Keratinocyte (primary cell): ENCODE results near the gene GGTLC2. TPM values are rescaled to one million over a fixed set of nuclear protein-coding genes. Genes with fewer than 3 reads are reported as not detected.

Experiments used
- DNase-seq: peaks from one replicate; pipeline ENCODE4 v3.0.0-alpha.2; 2011; ENCODE audit warnings: low read depth, missing footprints, low spot score
- FAIRE-seq: peaks from 2 replicates; lab custom pipeline; 2011; peaks lifted over from hg19 to GRCh38; lab: Jason Lieb, UNC
- H2AFZ ChIP-seq: 2 replicates; pipeline ENCODE4 v1.6.0; 2012; ENCODE audit warnings: low read length, control low read depth, inconsistent platforms; ENCODE audit not compliant: control insufficient read depth
- H3K27ac ChIP-seq: 2 replicates; pipeline ENCODE4 v1.5.1; 2011; ENCODE audit warnings: low read length; ENCODE audit not compliant: control insufficient read depth, insufficient read depth
- H3K27me3 ChIP-seq: 3 replicates; pipeline ENCODE4 v1.6.0; 2011; ENCODE audit warnings: low read length; ENCODE audit not compliant: control insufficient read depth, insufficient read depth; ENCODE audit errors: extremely low read depth
- H3K36me3 ChIP-seq, 2 experiments: 2 replicates in 1 of 2; 3 replicates in 1 of 2; pipeline ENCODE4 v1.5.1; 2011; ENCODE audit warnings: low read length in 2 of 2, mild to moderate bottlenecking in 1 of 2; ENCODE audit not compliant: control insufficient read depth in 2 of 2, insufficient read depth in 2 of 2; ENCODE audit errors: extremely low read depth in 1 of 2
- H3K4me1 ChIP-seq: 3 replicates; pipeline ENCODE4 v1.5.1; 2011; ENCODE audit warnings: low read length; ENCODE audit not compliant: control insufficient read depth, insufficient read depth; ENCODE audit errors: extremely low read depth
- H3K4me2 ChIP-seq: 3 replicates; pipeline ENCODE4 v1.6.0; 2011; ENCODE audit warnings: low read depth, low read length; ENCODE audit not compliant: control insufficient read depth, insufficient read depth; ENCODE audit errors: extremely low read depth
- H3K4me3 ChIP-seq, 3 experiments: fragments of 200-600 bp in 1 of 3; sonication (generic) in 1 of 3; 2 replicates in 2 of 3; 3 replicates in 1 of 3; pipeline ENCODE4 v1.5.1; 2011 to 2016; ENCODE audit warnings: low read length in 3 of 3, mild to moderate bottlenecking in 3 of 3, control low read depth in 2 of 3, inconsistent platforms in 1 of 3, low read depth in 1 of 3, mixed read lengths in 1 of 3, mixed run types in 1 of 3, moderate library complexity in 1 of 3; ENCODE audit not compliant: control insufficient read depth in 2 of 3, insufficient read depth in 2 of 3; ENCODE audit errors: extremely low read depth in 1 of 3
- H3K79me2 ChIP-seq: 2 replicates; pipeline ENCODE4 v1.6.0; 2012; ENCODE audit warnings: low read length; ENCODE audit not compliant: control insufficient read depth, insufficient read depth
- H3K9ac ChIP-seq: 3 replicates; pipeline ENCODE4 v1.6.0; 2011; ENCODE audit warnings: low read length; ENCODE audit not compliant: control insufficient read depth, insufficient read depth; ENCODE audit errors: extremely low read depth
- H3K9me1 ChIP-seq: 3 replicates; pipeline ENCODE4 v1.6.0; 2011; ENCODE audit warnings: low read length; ENCODE audit not compliant: control insufficient read depth, insufficient read depth; ENCODE audit errors: extremely low read depth
- H3K9me3 ChIP-seq: 2 replicates; pipeline ENCODE4 v1.5.1; 2012; ENCODE audit warnings: low read depth, low read length; ENCODE audit not compliant: control insufficient read depth
- H4K20me1 ChIP-seq: 3 replicates; pipeline ENCODE4 v1.6.0; 2011; ENCODE audit warnings: low read length; ENCODE audit not compliant: control insufficient read depth, insufficient read depth; ENCODE audit errors: extremely low read depth
- EZH2 ChIP-seq: IDR thresholded peaks from one replicate; pipeline ENCODE4 v1.6.1; 2012; ENCODE audit warnings: inconsistent platforms, mild to moderate bottlenecking, low read length, moderate library complexity
- dilution Hi-C: fragments of 300-500 bp; cut with MboI; formaldehyde crosslinking; loops from one replicate; pipeline ENCODE4 v1.7.0; 2020; ENCODE audit warnings: low sequenced_read_pairs; ENCODE audit not compliant: extremely low pct_ligation_motif_present
- polyA plus RNA-seq, 5 experiments: library from polyadenylated mRNA; depleted of rRNA in 3 of 5; stranded (reverse) in 3 of 5; stranded (forward) in 1 of 5; unstranded in 1 of 5; fragments of >200 nt; gene quantifications; 1 replicate in 1 of 5; 2 replicates in 3 of 5; 3 replicates in 1 of 5; pipeline versions ENCODE4 v1.2.1 to v1.2.3, GENCODE V29; 2011 to 2012; ENCODE audit warnings: missing spikeins in 2 of 5, low read depth in 1 of 5, low replicate concordance in 1 of 5
- TF ChIP-seq, protein P1 (sequence below), 3 experiments: IDR thresholded peaks in 1 of 3; conservative IDR thresholded peaks in 1 of 3; optimal IDR thresholded peaks in 1 of 3; 2 replicates in 2 of 3; 3 replicates in 1 of 3; pipeline versions ENCODE3 to v1.5.1; 2011; ENCODE audit warnings: low read length in 3 of 3, mild to moderate bottlenecking in 3 of 3, moderate library complexity in 2 of 3, control low read depth in 1 of 3, inconsistent platforms in 1 of 3; ENCODE audit not compliant: insufficient read depth in 2 of 3; ENCODE audit errors: extremely low read depth in 1 of 3

GGTLC2 gene
- polyA plus RNA-seq, 1 donor (not counting 4 experiments of a cell fraction or from before 2014, with no cell fraction given): not detected

DNA sequence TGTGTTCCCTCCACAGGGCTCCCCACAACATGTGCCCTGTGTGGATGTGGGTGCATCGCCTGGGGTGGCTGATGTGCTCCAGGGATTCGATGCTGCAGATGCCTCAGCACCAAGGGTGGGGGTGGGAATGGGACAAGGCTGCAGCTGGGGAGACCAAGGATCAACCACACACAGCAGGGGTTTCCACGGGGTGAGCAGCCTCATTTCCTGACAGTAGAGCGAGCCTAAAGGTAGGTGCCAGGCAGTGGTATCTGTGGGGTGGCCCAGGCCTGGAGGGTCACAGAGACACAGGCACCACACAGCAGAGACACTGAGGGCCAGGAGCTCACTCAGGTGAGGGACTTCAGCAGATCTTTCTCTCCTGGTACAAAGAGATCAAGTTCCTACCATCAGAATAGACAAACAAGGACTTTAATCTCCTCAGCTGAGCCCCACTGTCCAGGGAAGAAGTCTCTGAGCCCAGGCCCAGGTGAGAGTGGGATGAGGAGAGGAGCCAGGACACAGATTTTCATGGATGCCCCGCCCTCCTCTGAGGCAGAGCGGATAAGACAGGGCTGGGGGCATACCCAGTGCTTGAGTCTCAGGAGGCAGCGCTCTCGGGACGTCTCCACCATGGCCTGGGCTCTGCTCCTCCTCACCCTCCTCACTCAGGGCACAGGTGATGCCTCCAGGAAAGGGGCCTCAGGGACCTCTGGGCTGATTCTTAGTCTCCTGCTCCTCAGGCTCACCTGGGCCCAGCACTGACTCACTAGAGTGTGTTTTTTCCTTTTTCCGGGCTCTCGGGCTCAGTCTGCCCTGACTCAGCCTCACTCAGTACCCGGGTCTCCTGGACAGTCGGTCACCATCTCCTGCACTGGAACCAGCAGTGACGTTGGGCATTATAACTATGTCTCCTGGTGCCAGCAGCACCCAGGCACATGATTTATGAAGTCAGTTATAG, 19.7 kb downstream of the GGTLC2 start:
- no peak for FAIRE-seq
- Histone ChIP-seq H2AFZ (no peak overlapping the region), H3K9me3 (no peaks in the 10 kb centered on the region), H3K9ac (no peak overlapping the region), H3K4me3 (no peak overlapping the region), H3K79me2 (no peaks in the 10 kb centered on the region), H3K27ac (no peak overlapping the region), H3K9me1 (no peaks in the 10 kb centered on the region), H3K36me3 (no peaks in the 10 kb centered on the region), H3K4me2 (no peak overlapping the region), H4K20me1 (no peaks in the 10 kb centered on the region), H3K27me3 (no peaks in the 10 kb centered on the region), H3K4me1 (no peaks in the 10 kb centered on the region)
- TF ChIP-seq, protein P1, sequence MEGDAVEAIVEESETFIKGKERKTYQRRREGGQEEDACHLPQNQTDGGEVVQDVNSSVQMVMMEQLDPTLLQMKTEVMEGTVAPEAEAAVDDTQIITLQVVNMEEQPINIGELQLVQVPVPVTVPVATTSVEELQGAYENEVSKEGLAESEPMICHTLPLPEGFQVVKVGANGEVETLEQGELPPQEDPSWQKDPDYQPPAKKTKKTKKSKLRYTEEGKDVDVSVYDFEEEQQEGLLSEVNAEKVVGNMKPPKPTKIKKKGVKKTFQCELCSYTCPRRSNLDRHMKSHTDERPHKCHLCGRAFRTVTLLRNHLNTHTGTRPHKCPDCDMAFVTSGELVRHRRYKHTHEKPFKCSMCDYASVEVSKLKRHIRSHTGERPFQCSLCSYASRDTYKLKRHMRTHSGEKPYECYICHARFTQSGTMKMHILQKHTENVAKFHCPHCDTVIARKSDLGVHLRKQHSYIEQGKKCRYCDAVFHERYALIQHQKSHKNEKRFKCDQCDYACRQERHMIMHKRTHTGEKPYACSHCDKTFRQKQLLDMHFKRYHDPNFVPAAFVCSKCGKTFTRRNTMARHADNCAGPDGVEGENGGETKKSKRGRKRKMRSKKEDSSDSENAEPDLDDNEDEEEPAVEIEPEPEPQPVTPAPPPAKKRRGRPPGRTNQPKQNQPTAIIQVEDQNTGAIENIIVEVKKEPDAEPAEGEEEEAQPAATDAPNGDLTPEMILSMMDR (optimal IDR thresholded peaks at IDR 0.05 in 1 of 3, IDR thresholded peaks at IDR 0.05 in 1 of 3, conservative IDR thresholded peaks at IDR 0.05 in 1 of 3; ENCODE audit: extremely low read depth in 1 of 3, insufficient read depth in 2 of 3, low read length in 3 of 3): no peak
- TF ChIP-seq EZH2: no peak
- no peak for DNase-seq
- dilution Hi-C loops: no loop called here

DNA sequence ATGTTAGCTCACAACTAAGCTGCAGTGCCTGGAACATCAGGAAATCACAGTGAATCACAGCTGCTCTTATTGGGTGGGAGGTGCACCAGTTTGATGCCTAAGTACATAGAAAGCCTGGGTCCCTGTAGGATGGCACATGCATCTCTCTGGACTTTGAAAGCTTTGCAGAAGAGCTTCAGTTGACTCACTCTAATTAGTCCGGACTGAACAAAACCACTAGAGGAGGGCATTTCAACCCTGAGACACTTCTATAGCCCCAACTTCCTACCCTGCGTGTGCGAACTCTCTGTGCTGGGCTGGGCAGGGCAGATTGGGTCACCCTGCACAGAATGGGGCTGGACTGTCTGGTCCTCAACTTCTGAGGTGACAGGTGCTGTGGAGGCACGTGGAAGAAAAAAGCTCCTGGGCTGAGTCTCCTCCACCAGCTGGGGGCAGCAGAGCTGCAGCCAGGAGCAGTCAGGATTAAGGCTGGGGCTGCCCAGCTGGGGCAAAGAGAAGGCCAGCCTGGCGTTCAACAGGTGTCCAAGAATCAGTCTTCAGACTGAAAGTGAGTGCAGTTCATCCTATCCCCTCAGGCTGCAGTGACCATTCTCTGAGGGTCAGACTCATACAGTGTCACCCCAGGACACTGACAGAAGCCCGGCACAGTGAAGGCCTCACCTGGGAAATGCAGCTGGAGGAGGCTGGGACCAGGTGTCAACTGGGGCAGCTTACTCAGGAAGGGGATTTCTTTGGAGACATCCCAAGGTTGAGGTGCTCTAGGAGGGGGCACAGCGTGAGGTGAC, 22.1 kb downstream of the GGTLC2 start:
- no peak for DNase-seq

More for the DNA sequence above, 22.1 kb downstream of the GGTLC2 start:
- FAIRE-seq: no peak
- Histone ChIP-seq H3K9ac (no peak overlapping the region), H3K4me1 (no peaks in the 10 kb centered on the region), H2AFZ (no peak overlapping the region), H3K36me3 (no peaks in the 10 kb centered on the region), H4K20me1 (no peaks in the 10 kb centered on the region), H3K9me3 (no peaks in the 10 kb centered on the region), H3K27ac (no peak overlapping the region), H3K79me2 (no peaks in the 10 kb centered on the region), H3K9me1 (no peaks in the 10 kb centered on the region), H3K4me3 (no peak overlapping the region), H3K27me3 (no peaks in the 10 kb centered on the region), H3K4me2 (no peak overlapping the region)
- dilution Hi-C loops: no loop called here
- no peak for TF ChIP-seq EZH2
- TF ChIP-seq, protein P1 (optimal IDR thresholded peaks at IDR 0.05 in 1 of 3, IDR thresholded peaks at IDR 0.05 in 1 of 3, conservative IDR thresholded peaks at IDR 0.05 in 1 of 3; ENCODE audit: extremely low read depth in 1 of 3, insufficient read depth in 2 of 3, low read length in 3 of 3): peak; percentile 34 to 91 (median 39)
